Duodenal mucosa (tissue), 2 donors: ENCODE measurements around the gene IARS2.
"Not testable (repeated sequence)": the region's sequence is repeated elsewhere in the genome, so short reads cannot be mapped to it uniquely, and the experiment has no call there.

Source experiments
- H3K27ac ChIP-seq: one replicate; pipeline ENCODE4 v1.7.0; 2013; ENCODE audit warnings: low read depth, low read length
- H3K27me3 ChIP-seq, 2 donors: one replicate each; pipeline ENCODE4 v1.7.0; 2013; ENCODE audit warnings: low read length in 2 of 2, control low read depth in 1 of 2; ENCODE audit not compliant: insufficient read depth in 2 of 2, control insufficient read depth in 1 of 2
- H3K36me3 ChIP-seq, 2 donors: one replicate each; pipeline ENCODE4 v1.7.0; 2013; ENCODE audit warnings: low read length in 2 of 2, control low read depth in 1 of 2; ENCODE audit not compliant: insufficient read depth in 2 of 2, control insufficient read depth in 1 of 2
- H3K4me1 ChIP-seq, 2 donors: one replicate each; pipeline ENCODE4 v1.7.0; 2013; ENCODE audit warnings: low read length in 2 of 2, control low read depth in 1 of 2; ENCODE audit not compliant: insufficient read depth in 2 of 2, control insufficient read depth in 1 of 2
- H3K4me3 ChIP-seq, 2 donors: one replicate each; pipeline ENCODE4 v1.7.0; 2013; ENCODE audit warnings: low read length in 2 of 2, low read depth in 1 of 2
- H3K9ac ChIP-seq, 2 donors: one replicate each; pipeline ENCODE4 v1.7.0; 2013; ENCODE audit warnings: low read length in 2 of 2, low read depth in 1 of 2
- H3K9me3 ChIP-seq, 2 donors: one replicate each; pipeline ENCODE4 v1.7.0; 2013; ENCODE audit warnings: low read length in 2 of 2, control low read depth in 1 of 2; ENCODE audit not compliant: control insufficient read depth in 1 of 2

IARS2 gene

DNA sequence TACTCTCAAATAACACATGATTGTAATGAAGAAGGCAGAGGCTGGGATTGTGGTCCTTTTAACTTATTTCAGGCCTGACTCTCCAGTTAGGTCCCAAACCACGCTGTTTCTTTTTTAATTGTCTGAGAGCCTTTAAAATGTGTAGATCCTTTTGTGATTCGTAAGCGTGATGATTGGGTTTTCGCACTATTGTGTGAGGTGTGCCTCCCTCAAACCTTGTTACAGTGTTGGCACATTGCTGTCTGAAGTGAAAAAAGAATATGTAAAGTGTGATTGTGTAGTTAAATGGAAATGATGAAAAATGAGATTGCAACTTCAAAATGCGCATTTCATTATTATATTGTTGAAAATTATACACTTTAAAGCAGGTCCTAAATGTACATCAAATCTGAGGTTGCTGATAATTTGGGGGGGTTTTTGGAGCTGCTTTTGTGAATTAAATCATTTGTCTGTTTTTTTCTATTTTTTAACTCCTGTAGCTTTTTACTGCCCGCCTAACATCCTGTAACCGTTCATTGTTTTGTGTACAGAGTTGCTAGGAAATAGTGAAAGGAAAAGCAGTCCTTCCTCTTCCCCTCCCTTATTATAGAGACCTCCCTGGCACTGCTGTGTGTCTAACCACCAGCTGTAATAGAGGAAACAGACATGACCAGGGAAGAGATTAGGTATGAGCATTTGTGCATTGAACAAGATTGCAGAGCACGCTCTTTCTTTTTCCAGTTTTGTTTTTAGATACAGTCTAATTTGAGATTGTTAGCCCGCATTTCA is 43.3 kb downstream of the IARS2 start:
- Histone ChIP-seq H3K4me3 (no peak overlapping the region), H3K27ac (no peak overlapping the region), H3K9ac (no peak overlapping the region), H3K36me3 (peaks cover 18 to 43% of the 10 kb centered on the region in 2 donors), H3K4me1 (no peaks in the 10 kb centered on the region), H3K27me3 (no peaks in the 10 kb centered on the region), H3K9me3 (no peaks in the 10 kb centered on the region)

DNA sequence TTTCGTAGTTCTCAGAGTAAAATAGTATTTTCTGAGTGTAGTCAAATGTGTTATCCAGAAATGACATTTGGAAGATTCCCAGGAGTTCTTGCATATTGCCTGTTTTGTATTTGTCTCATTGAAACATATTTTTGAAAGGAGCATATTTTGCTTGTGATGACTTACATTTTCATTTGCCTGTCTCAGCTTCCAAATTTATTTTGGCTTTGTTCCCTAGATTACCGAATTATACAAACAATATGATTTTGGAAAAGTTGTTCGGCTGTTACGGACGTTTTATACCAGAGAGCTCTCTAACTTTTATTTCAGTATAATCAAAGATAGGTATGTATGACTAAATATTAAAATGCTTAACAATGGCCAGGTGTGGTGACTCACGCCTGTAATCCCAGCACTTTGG is 46.0 kb downstream of the IARS2 start:
- Histone ChIP-seq H3K27me3 (no peaks in the 10 kb centered on the region), H3K4me1 (no peaks in the 10 kb centered on the region), H3K9me3 (no peaks in the 10 kb centered on the region), H3K36me3 (peaks cover 16 to 30% of the 10 kb centered on the region in 2 donors), H3K27ac (no peak overlapping the region), H3K9ac (no peak overlapping the region), H3K4me3 (no peak overlapping the region)

DNA sequence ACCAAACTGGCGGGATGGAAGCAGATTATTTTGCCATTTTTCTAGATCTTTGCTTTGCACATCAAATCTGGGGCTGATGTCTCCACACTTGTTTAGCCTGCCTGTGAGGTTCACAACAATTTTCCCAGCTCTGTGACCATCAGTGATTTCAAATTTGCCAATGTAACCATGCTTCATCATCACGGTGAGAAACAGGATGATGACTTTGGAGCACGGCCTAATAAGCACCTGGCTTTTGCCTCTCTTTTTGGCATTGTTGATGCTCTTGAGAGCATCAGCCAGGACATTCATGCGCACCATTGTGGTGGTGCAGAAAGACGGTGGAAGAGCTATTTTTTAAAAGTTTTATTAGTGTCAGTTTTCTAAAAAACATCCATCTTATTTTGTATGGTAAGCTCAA is 50.1 kb downstream of the IARS2 start:
- no peak overlapping the region for H3K4me3 ChIP-seq
- H3K27me3 ChIP-seq: no peaks in the 10 kb centered on the region
- no peak overlapping the region for H3K9ac ChIP-seq
- H3K36me3 ChIP-seq: peaks cover 17 to 41% of the 10 kb centered on the region in 2 donors
- no peak overlapping the region for H3K27ac ChIP-seq
- no peaks in the 10 kb centered on the region for H3K4me1 ChIP-seq
- no peaks in the 10 kb centered on the region for H3K9me3 ChIP-seq

DNA sequence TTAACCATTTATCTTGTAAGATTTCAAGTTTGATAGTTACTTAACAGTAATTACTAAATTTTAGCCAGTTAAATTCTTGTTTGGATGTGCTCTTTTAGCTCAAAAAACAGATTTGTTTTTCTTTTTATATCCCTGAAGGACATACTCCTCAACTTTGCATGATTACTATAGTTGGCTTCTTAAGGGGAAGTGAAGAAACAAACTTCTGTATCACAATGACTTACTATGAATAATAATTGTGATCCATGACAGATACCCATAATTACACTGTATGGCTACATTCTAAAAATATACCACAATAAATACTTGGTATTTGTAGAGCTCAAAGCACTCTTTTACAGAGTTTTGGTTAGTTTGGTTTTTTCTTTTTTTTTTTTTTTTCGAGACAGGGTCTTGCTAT is 55.8 kb downstream of the IARS2 start:
- Histone ChIP-seq H3K36me3 (peaks cover 8 to 32% of the 10 kb centered on the region in 2 donors), H3K9me3 (no peaks in the 10 kb centered on the region), H3K27ac (no peak overlapping the region), H3K4me3 (no peak overlapping the region), H3K4me1 (peaks cover 0 to 6% of the 10 kb centered on the region in 2 donors), H3K9ac (no peak overlapping the region), H3K27me3 (no peaks in the 10 kb centered on the region)

DNA sequence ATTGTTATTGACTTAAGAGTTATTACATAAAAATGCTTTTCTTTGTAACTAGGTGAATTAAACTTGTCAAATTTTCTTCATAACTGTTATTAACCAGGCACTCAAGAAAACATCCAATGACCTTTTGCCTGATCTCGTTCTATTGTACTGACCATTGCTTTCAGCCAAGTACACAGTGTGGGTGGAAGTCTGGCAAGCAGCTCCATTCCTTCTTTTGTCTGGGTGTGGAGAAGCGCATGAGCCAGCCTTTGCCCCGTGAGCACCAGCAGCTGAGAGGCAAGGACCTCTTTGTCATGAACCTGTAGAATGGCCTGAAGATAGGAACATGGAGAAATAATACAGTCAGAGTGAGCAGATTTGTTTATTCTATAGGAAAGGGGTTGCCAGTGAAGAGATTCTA is 57.5 kb downstream of the IARS2 start:
- Histone ChIP-seq H3K9ac (no peak overlapping the region), H3K9me3 (no peaks in the 10 kb centered on the region), H3K27me3 (no peaks in the 10 kb centered on the region), H3K4me3 (no peak overlapping the region), H3K4me1 (peaks cover 0 to 6% of the 10 kb centered on the region in 2 donors), H3K27ac (no peak overlapping the region), H3K36me3 (peaks cover 20 to 36% of the 10 kb centered on the region in 2 donors)

DNA sequence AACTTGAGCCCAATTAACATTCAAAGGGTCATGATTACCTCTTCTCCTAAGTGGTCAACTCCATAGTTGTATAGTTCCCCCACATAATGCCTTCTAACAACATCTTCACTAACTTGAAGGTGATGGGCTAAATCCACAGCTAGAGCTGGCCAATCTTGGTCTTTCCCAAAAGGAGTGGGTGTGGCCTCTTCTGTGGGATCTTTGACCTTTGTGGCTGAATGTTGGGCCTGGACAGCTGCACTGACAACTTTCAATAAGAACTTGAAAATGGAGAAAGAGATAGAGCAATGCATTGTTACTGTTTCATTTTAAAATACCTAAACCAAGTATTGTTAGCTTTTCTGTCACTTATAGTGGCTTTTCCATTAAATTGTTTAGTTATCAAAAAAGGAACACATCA is 59.2 kb downstream of the IARS2 start:
- Histone ChIP-seq H3K27me3 (no peaks in the 10 kb centered on the region), H3K4me3 (no peak overlapping the region), H3K4me1 (peaks cover 4 to 21% of the 10 kb centered on the region in 2 donors), H3K27ac (no peak overlapping the region), H3K9me3 (no peaks in the 10 kb centered on the region), H3K9ac (no peak overlapping the region), H3K36me3 (peaks cover 26 to 37% of the 10 kb centered on the region in 2 donors)

DNA sequence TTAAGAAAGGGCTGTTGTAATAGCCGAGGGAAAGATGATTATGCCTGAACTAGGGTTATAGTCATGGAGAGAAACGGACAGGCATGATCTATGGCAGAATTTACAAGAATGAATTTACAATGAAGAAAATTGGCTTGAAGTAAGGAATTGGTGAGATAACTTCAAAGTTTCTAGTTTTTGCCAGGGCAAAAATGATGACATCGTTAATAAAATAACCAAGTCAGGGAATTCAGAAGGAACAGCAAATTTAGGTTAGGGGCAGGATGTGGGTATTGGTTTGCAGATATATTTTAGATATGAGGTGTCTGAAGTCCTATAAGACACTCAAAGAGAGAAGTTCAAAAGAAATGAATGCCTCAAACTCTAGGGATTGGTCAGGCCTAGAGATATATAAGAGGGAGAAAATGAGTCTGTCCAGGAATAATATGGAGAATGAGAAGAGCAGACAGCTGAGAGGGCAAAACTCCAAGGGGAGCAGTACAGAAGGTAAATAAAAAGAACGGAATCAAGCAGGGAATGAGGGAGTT is 62.8 kb downstream of the IARS2 start:
- Histone ChIP-seq H3K9me3 (no peaks in the 10 kb centered on the region), H3K9ac (no peak overlapping the region), H3K27me3 (no peaks in the 10 kb centered on the region), H3K27ac (no peak overlapping the region), H3K4me1 (peaks cover 8 to 21% of the 10 kb centered on the region in 2 donors), H3K36me3 (peaks cover 33 to 34% of the 10 kb centered on the region in 2 donors), H3K4me3 (no peak overlapping the region)

DNA sequence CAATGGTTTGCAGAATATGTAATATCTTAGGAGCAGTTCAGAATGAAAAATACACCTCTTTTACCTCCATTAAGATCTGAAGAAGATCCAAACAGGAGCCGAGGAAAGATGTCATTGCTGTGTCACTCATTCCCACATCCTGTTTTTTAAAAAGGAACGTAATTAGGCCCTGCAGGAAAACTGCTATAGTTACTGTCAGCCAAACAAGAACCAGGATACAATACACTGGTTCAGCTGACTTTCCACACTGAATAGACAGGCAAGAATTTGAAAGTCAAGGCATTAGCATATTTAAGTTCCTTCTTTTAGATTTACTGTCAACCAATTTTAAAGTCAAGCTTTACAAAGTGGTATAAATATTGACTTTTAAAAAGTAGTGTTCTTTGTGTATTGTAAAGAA is 63.8 kb downstream of the IARS2 start:
- no peak overlapping the region for H3K27ac ChIP-seq
- H3K27me3 ChIP-seq: no peaks in the 10 kb centered on the region
- H3K4me3 ChIP-seq: no peak overlapping the region
- H3K9me3 ChIP-seq: no peaks in the 10 kb centered on the region
- H3K9ac ChIP-seq: no peak overlapping the region
- H3K4me1 ChIP-seq: peaks cover 8 to 21% of the 10 kb centered on the region in 2 donors
- H3K36me3 ChIP-seq: peaks cover 33 to 34% of the 10 kb centered on the region in 2 donors

DNA sequence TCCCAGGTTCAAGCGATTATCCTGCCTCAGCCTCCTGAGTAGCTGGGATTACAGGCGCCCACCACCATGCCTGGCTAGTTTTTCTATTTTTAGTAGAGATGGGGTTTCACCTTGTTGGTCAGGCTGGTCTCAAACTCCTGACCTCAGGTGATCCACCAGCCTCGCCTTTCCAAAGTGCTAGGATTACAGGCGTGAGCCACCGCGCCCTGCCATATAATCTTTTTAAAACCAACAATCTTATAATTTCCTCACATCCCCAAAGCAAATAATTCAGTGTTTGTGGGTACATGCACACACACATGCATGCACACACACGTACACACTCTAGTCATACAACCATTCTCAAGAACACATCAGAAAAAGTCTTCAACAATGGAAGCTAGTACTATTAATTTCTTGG is 64.6 kb downstream of the IARS2 start:
- H3K4me3 ChIP-seq, H3K9me3 ChIP-seq, H3K27ac ChIP-seq, H3K27me3 ChIP-seq, H3K9ac ChIP-seq: not testable (repeated sequence)
- H3K36me3 ChIP-seq: peaks cover 33 to 34% of the 10 kb centered on the region in 2 donors
- peaks cover 8 to 21% of the 10 kb centered on the region in 2 donors for H3K4me1 ChIP-seq

DNA sequence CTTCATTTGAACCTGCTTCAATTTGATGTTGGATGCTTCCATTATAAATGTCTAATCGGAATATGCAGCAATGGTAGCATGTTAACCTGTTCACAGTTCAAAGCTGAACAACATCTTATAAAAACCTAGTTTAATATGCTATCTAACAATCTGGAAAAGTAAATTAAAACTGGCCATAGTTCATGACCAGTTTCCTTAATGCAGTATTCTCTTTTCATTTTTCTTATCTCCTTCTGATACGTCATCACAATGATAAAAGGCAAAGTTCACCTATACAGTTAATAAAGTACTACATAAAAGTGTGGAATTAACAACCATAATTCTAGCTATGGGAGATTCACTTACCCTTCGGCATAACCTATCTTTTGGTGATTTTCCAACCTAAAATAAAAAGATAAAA is 65.1 kb downstream of the IARS2 start:
- Histone ChIP-seq H3K4me1 (peaks cover 8 to 21% of the 10 kb centered on the region in 2 donors), H3K36me3 (peaks cover 30 to 33% of the 10 kb centered on the region in 2 donors), H3K27ac (no peak overlapping the region), H3K27me3 (no peaks in the 10 kb centered on the region), H3K9ac (no peak overlapping the region), H3K9me3 (no peaks in the 10 kb centered on the region), H3K4me3 (no peak overlapping the region)
